HUDEP-2 (cell line): ENCODE data around the gene TUBGCP2.
"Not testable (repeated sequence)": the region's sequence is repeated elsewhere in the genome, so short reads cannot be mapped to it uniquely, and the experiment has no call there.

Experiments used
- DNase-seq, 76 experiments: peaks; one replicate each; lab custom pipeline; 2025; ENCODE audit not compliant: unreplicated experiment in 76 of 76; lab: John Stamatoyannopoulos, UW

The TUBGCP2 gene

GRCh38 chr10:133270204-133270603 lies 38.5 kb downstream of the TUBGCP2 start:
- DNase-seq = no peak

DNA sequence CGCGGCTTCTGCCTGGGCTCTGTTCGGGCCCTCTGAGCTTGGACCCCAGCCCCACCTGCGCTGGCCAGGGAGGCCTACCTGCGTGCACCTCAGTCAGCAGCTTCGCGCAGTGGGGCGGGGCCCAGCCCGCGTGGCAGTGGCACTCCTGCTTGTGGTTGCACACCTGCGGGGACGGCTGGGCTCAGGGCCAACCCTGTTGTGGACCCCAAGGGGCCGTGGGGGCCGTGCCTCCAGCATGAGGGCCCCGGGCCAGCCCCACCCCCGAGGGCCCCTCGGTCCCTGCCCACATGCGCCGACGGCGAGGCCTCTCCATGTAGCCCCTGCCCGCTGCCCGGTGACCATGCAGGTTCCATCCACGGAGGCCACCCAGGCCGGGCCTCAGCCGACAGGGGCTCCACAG lies 39.3 kb downstream of the TUBGCP2 start:
- DNase-seq = no peak

DNA sequence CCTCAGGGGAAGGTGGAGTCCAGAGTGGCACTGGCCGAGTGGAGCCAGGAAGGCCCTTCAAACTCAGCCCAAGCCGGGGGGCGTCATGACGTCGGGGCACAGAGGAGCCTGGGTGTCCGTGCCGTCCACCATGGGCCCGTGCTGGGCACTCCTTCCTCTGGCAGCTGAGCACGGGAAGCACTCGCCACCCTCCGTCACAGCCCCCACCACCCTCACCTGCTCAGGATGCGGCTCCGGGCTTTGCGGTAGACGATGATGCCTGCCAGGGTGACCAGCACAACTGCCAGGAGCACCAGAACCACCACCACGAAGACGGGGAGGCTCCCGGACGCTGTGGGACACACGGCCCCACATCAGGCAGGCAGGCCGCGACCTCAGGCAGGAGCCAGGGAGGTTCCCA lies 40.1 kb downstream of the TUBGCP2 start:
- DNase-seq = no peak

- DNase-seq = no peak
These were observed 40.8 kb downstream of the TUBGCP2 start for GRCh38 chr10:133267829-133268228.

- DNase-seq = no peak
These were observed 41.4 kb downstream of the TUBGCP2 start for GRCh38 chr10:133267293-133267692.

GRCh38 chr10:133266056-133266795 lies 42.4 kb downstream of the TUBGCP2 start:
- no peak for DNase-seq

DNA sequence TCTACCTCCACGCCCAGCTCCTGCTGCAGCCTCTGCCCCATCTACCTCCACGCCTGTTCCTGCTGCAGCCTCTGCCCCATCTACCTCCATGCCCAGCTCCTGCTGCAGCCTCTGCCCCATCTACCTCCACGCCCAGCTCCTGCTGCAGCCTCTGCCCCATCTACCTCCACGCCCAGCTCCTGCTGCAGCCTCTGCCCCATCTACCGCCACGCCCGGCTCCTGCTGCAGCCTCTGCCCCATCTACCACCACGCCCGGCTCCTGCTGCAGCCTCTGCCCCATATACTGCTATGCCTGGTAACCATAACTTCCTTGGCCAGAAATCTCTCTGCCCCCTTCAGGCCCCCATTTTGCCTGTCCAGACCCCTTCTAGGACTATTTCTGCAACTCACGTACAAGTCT lies 43.6 kb downstream of the TUBGCP2 start:
- DNase-seq = not testable (repeated sequence)

GRCh38 chr10:133264461-133264860 lies 44.2 kb downstream of the TUBGCP2 start:
- DNase-seq = peak in 14 of 76 experiments; percentile 9 to 26 (median 13)

DNA sequence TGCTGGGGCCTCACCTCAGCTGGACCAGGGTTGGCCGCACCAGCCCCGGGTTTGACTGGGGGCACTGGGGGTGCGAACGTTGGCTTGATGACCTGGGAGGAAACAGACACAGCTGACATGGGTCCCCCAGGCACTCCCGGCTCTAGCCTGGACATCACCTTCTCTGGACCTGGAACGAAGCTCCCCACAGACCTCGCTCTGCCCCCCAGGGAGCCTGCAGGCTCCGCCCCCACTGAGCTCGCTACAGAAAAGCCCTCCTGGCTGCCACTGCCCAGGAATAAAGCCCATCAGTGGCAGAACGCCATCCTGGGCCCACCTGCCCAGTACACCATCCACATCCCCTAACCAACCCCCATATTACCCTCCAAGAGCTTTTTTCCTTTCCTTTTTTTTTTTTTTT lies 45.0 kb downstream of the TUBGCP2 start:
- DNase-seq = no peak

DNA sequence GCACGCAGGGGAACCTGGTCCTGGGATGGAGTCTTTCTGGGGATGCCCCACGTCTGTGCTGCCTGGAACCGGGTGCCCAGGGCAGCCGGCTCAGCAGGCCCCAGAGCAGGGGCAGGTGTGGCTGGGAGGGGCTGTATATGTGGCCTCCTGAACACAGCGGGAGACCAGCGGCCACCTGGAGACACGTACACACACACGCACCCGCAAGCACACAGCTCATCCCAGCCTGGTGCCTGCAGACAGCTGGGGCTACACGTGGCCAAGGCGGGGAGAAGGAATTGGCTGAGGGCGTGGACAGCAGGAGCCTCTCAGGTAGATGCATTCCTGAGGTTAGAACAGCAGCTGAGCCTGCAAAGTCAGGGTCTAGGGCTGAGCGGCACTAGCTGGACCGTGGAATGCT lies 46.0 kb downstream of the TUBGCP2 start:
- DNase-seq = no peak

DNA sequence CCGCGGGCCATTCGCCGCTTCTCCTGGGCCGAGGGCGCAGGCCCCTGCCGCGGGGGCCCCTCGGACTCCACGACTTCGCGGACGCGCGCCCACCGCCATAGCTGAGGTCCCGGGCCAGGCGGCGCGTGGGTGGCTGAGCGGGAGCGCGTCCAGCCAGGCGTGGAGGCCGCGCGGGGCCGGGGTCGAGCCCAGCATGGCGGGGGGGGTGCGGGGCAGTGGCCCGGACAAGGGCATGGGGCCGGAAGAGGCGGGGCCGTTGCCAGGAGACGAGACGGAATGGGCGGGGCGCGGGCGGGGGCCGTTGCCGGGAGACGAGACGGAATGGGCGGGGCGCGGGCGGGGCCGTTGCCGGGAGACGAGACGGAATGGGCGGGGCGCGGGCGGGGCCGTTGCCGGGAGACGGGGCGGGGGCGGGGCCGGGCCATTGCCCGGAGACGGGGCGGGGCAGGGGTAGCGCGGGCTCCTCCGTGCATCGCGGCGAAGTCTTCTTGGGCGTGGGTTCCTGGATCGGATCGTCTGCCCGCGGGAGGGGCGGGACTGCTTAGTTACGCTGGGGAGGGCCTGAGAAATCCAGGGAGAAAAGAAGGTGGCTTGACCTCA lies 46.8 kb downstream of the TUBGCP2 start:
- DNase-seq = peak in 72 of 76 experiments; percentile 18 to 94 (median 84)

- DNase-seq = peak in 65 of 76 experiments; percentile 8 to 81 (median 65)
These were observed 47.6 kb downstream of the TUBGCP2 start for GRCh38 chr10:133260895-133261725.

GRCh38 chr10:133259602-133259989 lies 49.1 kb downstream of the TUBGCP2 start:
- DNase-seq = no peak

GRCh38 chr10:133258818-133259601 lies 49.7 kb downstream of the TUBGCP2 start:
- peak in 44 of 76 experiments; percentile 8 to 61 (median 29) for DNase-seq

GRCh38 chr10:133258066-133258817 lies 50.4 kb downstream of the TUBGCP2 start:
- DNase-seq = peak in 29 of 76 experiments; percentile 8 to 53 (median 26)

DNA sequence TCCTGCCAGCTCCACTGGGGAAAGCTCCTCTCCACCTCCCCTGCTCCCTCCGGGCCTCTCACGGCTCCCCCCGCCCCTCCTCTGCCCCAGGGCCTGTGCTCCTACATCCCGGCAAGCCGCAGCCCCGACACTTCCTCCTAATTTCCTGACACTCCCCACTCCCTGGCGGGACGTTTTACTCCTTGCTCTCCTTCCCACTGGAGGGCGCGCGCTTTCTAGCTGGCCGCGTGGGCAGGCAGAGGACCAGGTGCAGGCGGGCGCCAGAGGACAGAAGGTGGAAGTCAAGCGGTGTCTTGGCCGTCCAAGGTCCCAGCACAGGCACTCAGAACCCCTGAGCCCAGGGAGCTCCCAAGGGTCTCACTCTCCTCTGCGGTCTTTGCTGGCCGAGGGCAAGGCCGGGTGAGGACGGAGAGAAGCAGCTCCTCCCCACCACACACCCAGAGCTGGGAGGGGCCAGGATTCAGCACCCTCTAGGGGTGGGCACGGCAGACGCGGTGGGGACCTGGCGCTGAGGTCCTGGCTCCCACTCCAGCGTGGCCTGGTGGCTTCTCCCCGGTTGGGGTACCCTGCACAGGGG lies 51.1 kb downstream of the TUBGCP2 start:
- peak in 45 of 76 experiments; percentile 2 to 67 (median 42) for DNase-seq

- DNase-seq = no peak
These were observed 53.3 kb downstream of the TUBGCP2 start for GRCh38 chr10:133255323-133255722.

- peak in 2 of 76 experiments; percentile 3 to 20 for DNase-seq
These were observed 54.1 kb downstream of the TUBGCP2 start for GRCh38 chr10:133254421-133255120.
